ENCODE data around the gene CUL2. TPM values are rescaled to one million over a fixed set of nuclear protein-coding genes. Genes with fewer than 3 reads are reported as not detected.
A peak's percentile ranks its signal among the peaks of the same experiment; 100 is the strongest.

The CUL2 gene
- total RNA-seq, 1 donor: 29.0 TPM

GRCh38 chr10:34998940-34999339 is 91.2 kb downstream of the CUL2 start:
- no peak for DNase-seq (ENCODE audit: insufficient read length, low spot score, missing footprints)
- H3K9me3 ChIP-seq (ENCODE audit: low read depth, low read length): no peaks in the 10 kb centered on the region
- H4K20me1 ChIP-seq (ENCODE audit: insufficient read depth, low read length): no peaks in the 10 kb centered on the region
- H3K27ac ChIP-seq (ENCODE audit: low read depth, low read length): no peak overlapping the region
- H3K27me3 ChIP-seq (ENCODE audit: insufficient read depth, low read length): no peaks in the 10 kb centered on the region
- H3K4me2 ChIP-seq (ENCODE audit: insufficient read depth, low read length): no peak overlapping the region
- H3K4me3 ChIP-seq (ENCODE audit: insufficient read depth, low read length): no peak overlapping the region
- H3K79me2 ChIP-seq (ENCODE audit: insufficient read depth, low read length): no peaks in the 10 kb centered on the region
- no peaks in the 10 kb centered on the region for H3K36me3 ChIP-seq (ENCODE audit: insufficient read depth, low read length)
- no peak for TF ChIP-seq CTCF (IDR thresholded peaks at IDR 0.05; ENCODE audit: extremely low read depth, low read depth, low read length)
- no peak overlapping the region for H2AFZ ChIP-seq (ENCODE audit: low read length)
- peaks cover 4% of the 10 kb centered on the region for H3K4me1 ChIP-seq (ENCODE audit: insufficient read depth, low read length)

- no peaks in the 10 kb centered on the region for H3K9me3 ChIP-seq (ENCODE audit: low read depth, low read length)
- no peaks in the 10 kb centered on the region for H4K20me1 ChIP-seq (ENCODE audit: insufficient read depth, low read length)
- no peak overlapping the region for H3K4me2 ChIP-seq (ENCODE audit: insufficient read depth, low read length)
- no peaks in the 10 kb centered on the region for H3K79me2 ChIP-seq (ENCODE audit: insufficient read depth, low read length)
- no peaks in the 10 kb centered on the region for H3K27me3 ChIP-seq (ENCODE audit: insufficient read depth, low read length)
- no peak for DNase-seq (ENCODE audit: insufficient read length, low spot score, missing footprints)
- no peak for TF ChIP-seq CTCF (IDR thresholded peaks at IDR 0.05; ENCODE audit: extremely low read depth, low read depth, low read length)
- no peak overlapping the region for H2AFZ ChIP-seq (ENCODE audit: low read length)
- no peak overlapping the region for H3K4me3 ChIP-seq (ENCODE audit: insufficient read depth, low read length)
- peaks cover 4% of the 10 kb centered on the region for H3K4me1 ChIP-seq (ENCODE audit: insufficient read depth, low read length)
- no peak overlapping the region for H3K27ac ChIP-seq (ENCODE audit: low read depth, low read length)
- no peaks in the 10 kb centered on the region for H3K36me3 ChIP-seq (ENCODE audit: insufficient read depth, low read length)
These were observed 93.3 kb downstream of the CUL2 start for GRCh38 chr10:34996843-34997242.

- H4K20me1 ChIP-seq (ENCODE audit: insufficient read depth, low read length): no peaks in the 10 kb centered on the region
- no peak for DNase-seq (ENCODE audit: insufficient read length, low spot score, missing footprints)
- no peaks in the 10 kb centered on the region for H3K79me2 ChIP-seq (ENCODE audit: insufficient read depth, low read length)
- no peak overlapping the region for H3K27ac ChIP-seq (ENCODE audit: low read depth, low read length)
- peaks cover 4% of the 10 kb centered on the region for H3K4me1 ChIP-seq (ENCODE audit: insufficient read depth, low read length)
- no peaks in the 10 kb centered on the region for H3K9me3 ChIP-seq (ENCODE audit: low read depth, low read length)
- no peak overlapping the region for H3K4me3 ChIP-seq (ENCODE audit: insufficient read depth, low read length)
- no peak overlapping the region for H3K4me2 ChIP-seq (ENCODE audit: insufficient read depth, low read length)
- no peak overlapping the region for H2AFZ ChIP-seq (ENCODE audit: low read length)
- no peak for TF ChIP-seq CTCF (IDR thresholded peaks at IDR 0.05; ENCODE audit: extremely low read depth, low read depth, low read length)
- H3K27me3 ChIP-seq (ENCODE audit: insufficient read depth, low read length): no peaks in the 10 kb centered on the region
- no peaks in the 10 kb centered on the region for H3K36me3 ChIP-seq (ENCODE audit: insufficient read depth, low read length)
These were observed 94.2 kb downstream of the CUL2 start for GRCh38 chr10:34995925-34996324.

- Histone ChIP-seq H3K79me2 (ENCODE audit: insufficient read depth, low read length) (no peaks in the 10 kb centered on the region), H3K4me3 (ENCODE audit: insufficient read depth, low read length) (no peak overlapping the region), H3K27ac (ENCODE audit: low read depth, low read length) (no peak overlapping the region), H2AFZ (ENCODE audit: low read length) (no peak overlapping the region), H4K20me1 (ENCODE audit: insufficient read depth, low read length) (no peaks in the 10 kb centered on the region), H3K36me3 (ENCODE audit: insufficient read depth, low read length) (no peaks in the 10 kb centered on the region), H3K9me3 (ENCODE audit: low read depth, low read length) (no peaks in the 10 kb centered on the region), H3K27me3 (ENCODE audit: insufficient read depth, low read length) (no peaks in the 10 kb centered on the region), H3K4me2 (ENCODE audit: insufficient read depth, low read length) (peak overlapping the region; percentile 32), H3K4me1 (ENCODE audit: insufficient read depth, low read length) (peaks cover 4% of the 10 kb centered on the region)
- peak; percentile 73 for TF ChIP-seq CTCF (IDR thresholded peaks at IDR 0.05; ENCODE audit: extremely low read depth, low read depth, low read length)
- peak; percentile 73 for DNase-seq (ENCODE audit: insufficient read length, low spot score, missing footprints)
These were observed 95.5 kb downstream of the CUL2 start for GRCh38 chr10:34994565-34995142.
